ENCODE results near the gene BASP1.

DNA sequence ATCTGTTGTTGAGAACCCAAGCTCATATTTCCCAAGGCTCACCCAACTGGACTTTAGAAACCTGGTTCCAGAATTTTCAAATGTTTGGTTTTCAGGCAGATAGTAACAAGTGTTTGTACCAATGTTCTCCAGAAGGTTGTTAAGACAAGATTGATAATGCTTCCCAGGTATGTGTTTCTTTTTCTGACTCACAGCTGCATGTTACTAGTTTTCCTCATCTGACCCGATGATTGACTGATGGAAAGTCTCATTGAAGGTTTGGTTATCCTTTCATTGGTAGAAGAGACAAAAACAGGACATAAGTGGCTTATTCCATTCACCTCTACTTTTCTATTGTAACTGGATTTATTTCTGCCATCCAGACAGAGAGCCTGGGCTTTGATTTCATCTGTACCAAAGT lies 10.4 kb downstream of the BASP1 start:
- TF ChIP-seq, protein P1, sequence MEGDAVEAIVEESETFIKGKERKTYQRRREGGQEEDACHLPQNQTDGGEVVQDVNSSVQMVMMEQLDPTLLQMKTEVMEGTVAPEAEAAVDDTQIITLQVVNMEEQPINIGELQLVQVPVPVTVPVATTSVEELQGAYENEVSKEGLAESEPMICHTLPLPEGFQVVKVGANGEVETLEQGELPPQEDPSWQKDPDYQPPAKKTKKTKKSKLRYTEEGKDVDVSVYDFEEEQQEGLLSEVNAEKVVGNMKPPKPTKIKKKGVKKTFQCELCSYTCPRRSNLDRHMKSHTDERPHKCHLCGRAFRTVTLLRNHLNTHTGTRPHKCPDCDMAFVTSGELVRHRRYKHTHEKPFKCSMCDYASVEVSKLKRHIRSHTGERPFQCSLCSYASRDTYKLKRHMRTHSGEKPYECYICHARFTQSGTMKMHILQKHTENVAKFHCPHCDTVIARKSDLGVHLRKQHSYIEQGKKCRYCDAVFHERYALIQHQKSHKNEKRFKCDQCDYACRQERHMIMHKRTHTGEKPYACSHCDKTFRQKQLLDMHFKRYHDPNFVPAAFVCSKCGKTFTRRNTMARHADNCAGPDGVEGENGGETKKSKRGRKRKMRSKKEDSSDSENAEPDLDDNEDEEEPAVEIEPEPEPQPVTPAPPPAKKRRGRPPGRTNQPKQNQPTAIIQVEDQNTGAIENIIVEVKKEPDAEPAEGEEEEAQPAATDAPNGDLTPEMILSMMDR (conservative IDR thresholded peaks at IDR 0.05), result no peak
- no peak for TF ChIP-seq ZFX (IDR thresholded peaks at IDR 0.05)

All from C4-2B (cell line).